NOMO-1 treated with DMSO at 0.1 percent for 48 hours (cell line): ENCODE results near the gene C17orf100.

Source experiments
- DNase-seq: peaks from one replicate; lab custom pipeline; 2025; ENCODE audit not compliant: unreplicated experiment; lab: John Stamatoyannopoulos, UW

The C17orf100 gene

DNA sequence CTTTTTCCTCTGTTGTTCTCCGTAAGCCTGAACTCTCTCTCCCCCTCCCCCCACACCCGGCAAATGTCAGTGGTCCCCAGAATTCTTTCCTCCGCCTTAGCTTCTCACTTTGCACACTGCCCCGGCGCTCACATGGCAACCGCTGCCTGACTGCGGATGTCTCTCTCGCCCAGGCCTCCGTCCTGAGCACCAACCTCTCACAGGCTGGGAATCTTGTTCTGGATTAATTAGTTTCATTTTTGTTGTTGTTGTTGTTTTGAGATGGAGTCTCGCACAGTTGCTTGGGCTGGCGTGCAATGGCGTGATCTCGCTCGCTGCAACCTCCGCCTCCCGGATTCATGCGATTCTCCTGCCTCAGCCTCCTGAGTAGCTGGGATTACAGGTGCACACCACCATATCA lies 16.7 kb downstream of the C17orf100 start:
- DNase-seq: no peak

DNA sequence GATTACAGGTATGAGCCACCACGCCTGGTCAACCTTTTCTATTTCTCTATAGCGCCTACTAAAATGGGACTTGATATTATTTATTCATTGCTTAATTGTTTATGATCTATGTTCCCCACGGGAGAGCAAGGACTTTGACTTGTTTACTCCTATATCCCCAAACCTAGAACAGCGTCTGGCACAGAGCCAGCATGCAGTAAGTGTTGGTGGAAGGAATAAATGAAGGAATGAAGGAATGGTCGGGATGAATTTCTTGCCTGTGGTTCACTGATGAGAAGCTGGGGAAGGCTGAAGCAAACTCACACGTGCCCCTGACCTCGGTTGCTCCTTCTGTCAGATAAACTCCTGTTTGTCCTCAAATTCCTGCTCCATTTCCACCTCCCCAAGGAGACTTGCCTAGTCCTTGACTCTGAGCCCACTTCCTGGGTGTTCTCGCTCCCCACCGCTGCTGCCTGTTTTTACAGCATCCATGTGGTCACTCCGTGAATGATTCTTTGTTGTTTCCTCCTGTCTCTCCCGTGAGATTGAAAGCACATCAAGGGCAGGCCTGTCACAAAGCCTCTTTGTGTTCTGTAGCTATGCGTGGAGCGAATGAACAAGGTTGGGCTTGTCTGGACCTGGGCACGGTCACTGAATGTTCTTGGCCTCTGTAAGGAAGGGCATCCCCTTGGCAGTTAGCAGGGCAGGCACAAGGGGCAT lies 17.3 kb downstream of the C17orf100 start:
- no peak for DNase-seq

DNA sequence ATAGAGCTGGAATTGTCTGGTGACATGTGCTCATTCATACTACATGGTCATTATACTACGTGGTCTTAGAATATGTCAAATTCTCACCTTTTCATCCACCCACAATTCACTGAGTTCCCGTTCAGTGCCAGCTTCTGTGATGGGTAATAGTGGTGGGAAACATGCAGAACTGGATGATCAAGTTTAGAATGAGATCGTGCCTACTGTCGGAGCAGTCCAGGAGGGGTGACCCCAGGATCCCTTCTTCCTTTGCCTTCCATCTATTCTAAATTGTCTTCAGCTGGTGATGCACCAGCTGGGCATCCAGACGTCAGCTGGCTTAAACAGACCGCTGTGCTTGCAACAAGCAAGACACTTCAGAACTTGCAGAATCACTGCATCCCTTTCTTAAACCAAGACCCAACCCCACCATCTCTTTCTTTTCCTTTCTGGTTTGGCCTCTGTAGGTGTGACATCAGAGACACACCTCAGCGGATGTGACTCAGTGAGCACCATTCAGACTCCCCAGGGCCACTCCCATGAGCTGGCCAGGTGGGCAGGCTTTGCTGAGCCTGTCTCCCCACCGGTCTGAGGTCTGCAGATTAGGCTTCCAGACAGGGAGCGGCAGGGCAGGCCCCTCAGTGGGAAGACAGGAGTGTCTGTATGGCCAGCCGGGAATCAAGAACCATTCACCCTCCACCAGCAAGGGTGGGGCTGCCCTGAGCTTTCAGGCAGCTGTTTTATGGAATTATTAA lies 18.1 kb downstream of the C17orf100 start:
- DNase-seq: no peak

DNA sequence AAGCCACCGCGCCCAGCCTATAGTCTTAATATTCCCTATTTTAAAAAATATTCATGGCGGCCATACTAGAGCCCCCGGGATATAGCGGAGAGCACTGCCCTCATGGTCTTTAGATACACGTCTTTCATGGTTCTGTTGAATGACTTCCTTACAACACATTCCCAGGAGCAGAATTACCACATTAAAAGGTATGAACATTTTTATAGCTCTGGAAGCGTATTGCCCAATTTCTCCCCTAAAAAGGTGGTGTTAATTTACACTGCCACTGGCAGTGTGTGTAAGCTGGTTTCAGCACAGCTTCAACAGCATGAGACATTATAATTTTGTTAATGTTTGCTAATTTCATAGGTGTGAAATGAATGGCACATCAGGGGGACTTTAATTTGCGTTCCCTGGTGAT lies 19.0 kb downstream of the C17orf100 start:
- DNase-seq: no peak

DNA sequence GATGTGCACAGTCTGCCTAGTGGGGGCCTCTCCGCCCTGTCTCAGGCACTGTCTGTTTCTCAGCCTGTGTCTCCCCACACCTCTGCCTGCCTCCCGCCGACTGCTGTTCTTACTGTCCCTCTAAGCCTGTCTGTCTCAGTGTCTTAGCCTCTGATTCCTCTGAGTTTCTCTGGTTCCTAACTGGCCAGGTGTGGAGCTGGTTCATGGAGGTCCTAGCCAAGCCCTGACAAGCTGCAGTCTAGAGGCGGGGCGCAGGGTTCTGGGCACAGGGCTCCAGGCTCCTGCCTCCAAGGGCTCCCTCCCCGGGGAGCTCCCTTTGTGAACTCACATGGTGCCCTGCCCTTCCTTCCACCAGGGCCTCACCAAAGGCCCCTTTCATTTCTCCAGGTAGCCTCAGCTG lies 19.4 kb downstream of the C17orf100 start:
- no peak for DNase-seq

DNA sequence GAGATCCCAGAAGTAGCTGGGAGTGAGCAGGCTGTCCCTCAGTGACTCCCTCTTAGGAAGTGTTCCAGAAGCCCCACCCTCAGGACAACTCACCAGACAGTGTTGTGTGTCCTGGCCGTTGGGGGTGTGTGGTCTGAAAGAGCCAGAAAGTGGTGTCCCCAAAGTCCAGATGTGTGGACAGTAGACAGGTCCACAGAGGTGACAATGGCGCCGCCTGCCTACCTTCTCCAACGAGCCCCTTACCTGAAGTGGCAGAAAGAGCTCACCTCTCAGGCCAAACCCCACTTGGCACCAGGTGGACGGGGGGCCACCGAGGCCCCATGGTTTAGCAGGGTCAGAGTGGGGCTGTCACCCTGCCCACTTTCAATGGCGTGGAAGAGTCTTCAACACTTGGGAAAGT lies 19.9 kb downstream of the C17orf100 start:
- DNase-seq: no peak

DNA sequence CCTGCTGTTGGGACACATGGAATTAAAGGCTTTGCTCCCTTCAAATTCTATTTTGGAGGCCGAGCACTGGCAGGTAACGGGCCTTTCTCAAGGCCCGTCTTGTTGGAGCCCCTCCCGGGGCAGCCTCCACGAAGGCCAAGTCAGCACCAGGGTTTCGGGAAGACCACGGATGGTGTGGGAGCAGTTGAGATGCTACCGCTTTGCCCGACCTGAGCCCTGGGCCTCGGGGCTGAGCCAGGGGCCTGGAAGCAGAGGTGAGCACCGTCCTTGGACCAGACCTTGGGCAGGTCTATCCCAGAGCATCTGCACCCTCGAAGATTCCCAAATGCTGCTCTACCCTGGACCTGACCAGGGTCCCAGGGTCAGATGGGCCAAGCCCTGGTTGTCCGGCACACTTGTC lies 23.0 kb downstream of the C17orf100 start:
- no peak for DNase-seq

DNA sequence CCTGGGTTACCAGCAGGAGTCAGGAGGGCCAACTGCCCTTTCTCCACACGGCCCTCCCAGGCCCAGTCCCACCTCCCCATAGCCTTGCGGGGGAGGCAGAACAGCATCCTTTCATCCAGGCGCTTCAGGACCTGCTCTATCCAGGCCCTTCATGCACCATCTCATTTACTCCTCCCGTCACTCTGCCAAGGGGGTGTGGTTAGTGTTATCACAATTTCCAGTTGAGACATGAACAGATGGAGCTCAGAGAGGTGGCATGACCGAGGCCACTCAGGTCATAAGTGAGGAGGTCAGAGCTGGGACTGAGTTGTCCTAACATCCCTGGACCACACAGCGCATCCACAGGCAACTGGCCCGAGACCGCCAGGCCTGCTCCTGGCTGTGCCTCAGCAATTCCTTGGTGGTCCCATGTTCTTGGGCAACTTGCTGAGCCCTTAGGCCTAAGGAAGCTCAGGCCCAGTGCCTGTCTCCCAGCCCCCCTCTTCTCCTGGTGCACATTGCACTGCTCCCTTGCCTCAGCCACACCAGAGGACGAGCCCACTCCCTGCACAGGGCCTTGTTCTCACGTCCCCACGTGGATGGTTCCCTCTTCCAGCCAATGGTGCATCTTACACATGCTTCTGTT lies 23.8 kb downstream of the C17orf100 start:
- no peak for DNase-seq

DNA sequence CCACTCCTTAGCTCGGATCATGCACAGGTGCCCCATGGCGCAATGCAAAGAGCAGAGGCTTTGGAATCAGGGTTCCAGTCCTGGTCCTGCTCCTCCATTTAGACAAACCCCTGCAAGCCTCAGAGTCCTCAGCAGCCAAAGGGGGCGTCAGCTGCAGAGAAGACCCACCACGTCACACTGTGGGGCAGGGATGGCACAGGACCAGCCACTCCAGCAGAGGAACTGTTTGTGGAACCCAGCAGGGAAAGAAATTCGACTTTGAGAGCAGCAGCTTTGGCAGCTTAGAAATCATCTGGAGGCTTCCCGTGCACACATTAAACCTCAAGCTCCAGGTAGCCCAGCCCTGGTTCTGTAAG lies 25.2 kb downstream of the C17orf100 start:
- DNase-seq: no peak

DNA sequence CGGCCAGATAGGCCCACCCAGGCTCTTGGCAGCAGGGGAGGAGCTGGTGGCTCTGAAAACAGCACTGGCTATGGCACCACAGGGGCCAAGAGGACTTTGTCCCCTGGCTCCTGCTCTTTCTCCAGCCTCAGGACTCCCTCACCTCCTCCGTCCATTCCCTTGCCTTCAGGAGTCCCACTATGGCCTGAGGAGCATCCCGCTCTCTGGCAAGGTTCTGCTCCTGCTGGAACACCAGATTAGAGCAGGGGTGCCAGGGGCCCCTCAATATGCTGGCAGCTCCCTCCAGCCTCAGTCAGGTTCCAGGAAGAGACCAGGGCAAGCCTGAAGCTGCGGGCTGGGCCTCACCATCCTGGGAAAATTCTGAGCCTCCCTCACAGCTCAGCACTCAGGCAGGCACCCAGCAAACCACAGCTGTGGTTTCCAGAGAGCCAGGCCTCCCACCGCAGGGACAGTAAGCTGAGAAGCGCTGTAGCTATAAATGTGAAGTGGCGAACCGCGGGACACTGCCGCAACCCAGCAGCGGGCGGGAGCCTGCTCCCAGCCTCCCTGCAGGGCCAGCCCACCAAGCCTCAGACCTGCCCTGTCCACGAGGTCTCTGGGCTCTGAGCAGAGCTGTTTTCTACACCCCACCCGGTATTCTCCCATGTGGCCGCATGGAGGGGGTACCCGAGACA lies 25.7 kb downstream of the C17orf100 start:
- peak; percentile 28 for DNase-seq

DNA sequence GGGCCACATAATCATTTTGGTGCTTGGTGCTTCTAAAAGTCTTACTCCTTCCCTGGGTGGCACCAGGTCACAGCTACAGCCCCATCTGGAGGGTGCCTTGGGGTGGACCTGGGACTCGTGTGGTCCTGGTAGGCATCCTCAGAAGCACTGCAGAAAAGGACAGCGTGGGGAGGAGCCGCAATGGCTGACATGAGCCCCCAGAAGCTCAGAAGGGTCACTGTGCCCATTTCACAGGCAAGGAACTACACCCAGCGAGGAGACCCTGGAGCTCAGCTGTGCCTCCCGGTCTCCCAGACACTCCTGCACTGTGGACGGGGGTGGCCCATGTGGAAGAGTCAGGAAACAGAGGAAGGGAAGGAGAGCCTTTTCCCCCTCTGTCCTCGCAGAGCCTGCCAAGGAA lies 26.4 kb downstream of the C17orf100 start:
- DNase-seq: no peak

DNA sequence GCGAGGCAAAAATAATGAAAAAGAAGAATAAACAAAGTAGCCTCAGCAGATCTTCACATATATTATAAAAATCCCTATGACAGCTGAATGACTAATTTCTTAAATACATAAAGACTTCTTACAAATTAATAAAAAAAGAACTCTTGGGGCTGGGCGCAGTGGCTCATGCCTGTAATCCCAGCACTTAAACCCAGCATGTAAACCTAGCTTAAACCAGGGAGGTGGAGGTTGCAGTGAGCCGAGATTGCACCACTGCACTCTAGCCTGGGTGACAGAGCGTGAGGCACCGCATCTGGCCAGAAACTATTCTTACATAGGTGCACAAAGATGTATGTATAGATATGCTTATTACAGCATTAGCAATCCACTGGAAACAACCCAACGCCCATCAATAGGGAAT lies 27.7 kb downstream of the C17orf100 start:
- no peak for DNase-seq

DNA sequence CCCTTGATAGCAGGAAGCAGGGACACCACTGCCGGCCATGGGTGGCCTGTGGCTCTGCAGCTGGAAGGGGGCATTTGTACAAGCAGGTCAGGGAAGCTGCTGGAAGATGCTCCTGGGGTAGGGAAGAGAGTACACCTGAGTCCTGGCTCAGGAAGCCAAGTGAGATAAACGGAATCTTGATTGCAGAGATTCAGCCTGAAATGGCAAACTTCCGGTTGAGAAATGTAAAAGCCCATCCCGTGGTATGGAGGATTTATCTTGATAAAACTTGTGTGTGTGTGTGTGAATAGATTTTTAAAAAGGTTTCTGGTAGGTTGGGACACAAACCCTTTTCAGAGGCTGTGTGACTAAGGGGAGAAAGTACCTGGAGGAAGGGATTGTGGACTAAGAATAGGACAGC lies 29.6 kb downstream of the C17orf100 start:
- DNase-seq: no peak

DNA sequence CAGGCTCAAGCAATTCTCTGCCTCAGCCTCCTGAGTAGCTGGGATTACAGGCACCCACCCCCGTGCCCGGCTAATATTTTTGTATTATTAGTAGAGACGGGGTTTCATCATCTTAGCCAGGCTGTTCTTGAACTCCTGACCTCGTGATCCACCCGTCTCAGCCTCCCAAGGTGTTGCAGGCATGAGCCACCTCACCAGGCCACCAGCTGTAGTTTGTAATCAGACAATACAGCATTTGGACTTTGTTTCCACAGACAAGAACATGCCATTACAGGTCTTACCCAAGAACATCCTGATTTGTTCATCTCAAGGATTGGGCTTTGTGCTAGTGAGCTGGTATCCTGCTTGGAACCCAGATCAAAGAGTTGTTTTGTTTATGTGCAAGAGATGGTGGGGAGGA lies 30.1 kb downstream of the C17orf100 start:
- DNase-seq: no peak

DNA sequence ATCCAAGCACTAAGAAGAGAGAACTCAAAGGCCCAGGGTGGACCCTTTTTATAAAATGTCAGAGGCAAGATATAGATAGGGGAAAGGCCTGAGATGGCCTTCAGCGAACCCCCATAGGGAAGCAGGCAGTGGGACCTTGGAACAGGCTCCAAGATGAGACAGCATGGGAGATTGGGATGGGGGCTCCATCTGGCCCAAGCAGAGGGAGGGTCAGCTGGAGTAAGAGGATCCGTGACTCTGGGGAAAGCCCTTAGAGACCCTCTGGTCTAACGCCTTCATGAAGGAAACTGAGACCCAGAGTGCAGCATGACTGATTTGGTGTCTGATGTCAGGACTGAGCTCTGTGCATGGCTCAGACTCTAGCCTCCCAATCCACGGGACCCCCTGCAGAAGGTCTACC lies 30.8 kb downstream of the C17orf100 start:
- DNase-seq: no peak

DNA sequence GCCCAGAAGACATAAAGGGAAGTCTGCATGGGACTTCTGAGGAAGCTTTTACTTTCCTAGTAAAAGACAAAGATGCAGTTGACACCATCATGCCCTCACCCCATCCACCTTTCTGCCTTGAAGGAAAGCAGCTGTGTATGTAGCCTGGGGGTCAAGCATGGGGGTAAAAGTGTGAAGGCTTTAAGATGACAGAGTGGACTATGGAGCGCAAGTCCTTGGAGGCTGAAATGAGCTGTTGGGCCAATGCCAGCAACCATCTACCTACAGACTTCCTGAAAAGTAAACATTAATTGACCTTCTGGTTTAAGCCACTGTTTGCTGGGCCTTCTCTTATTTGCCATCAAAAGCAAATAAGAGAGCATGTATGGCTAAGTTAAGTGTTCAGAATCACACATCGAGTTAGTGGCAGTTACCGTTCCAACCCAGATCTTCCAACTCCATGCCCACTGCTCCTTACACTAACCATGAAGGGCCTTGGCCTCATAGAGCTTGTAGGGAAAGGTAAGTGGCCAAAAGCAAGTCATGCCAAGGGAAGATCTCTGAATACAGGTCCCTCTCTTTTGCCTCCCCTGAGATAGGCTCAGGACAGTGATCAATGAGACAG lies 31.6 kb downstream of the C17orf100 start:
- no peak for DNase-seq

DNA sequence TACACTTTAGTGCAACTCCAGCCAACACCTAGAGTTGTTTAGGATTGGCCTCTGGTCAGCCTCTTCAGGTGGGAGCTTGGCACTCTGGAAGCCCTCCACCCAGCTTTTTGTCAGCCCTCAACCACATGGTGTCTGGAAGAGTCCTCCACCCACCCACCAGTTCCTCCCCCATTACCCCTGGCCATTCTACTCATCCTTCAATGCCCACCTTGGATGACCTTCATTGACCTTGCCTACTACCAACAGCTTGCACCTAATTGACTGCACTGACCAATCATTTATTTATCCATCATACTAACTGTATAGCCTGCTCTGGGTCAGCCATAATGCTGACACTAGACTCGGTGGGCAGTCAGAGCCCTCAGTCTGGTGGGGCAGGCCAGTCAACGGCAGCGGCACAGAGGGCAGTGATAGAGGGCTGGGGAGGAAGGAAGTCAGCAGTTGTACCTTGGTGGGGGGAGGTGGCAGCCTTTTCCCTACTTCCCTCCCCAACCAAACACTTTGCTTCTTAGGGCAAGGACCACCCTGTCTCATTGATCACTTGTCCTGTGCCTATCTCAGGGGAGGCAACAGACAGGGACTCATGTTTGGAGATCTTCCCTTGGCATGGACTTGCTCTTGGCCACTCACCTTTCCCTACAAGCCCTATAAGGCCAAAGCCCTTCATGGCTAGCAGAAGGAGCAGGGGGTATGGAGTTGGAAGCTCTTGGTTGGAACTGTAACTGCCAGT lies 32.3 kb downstream of the C17orf100 start:
- no peak for DNase-seq

DNA sequence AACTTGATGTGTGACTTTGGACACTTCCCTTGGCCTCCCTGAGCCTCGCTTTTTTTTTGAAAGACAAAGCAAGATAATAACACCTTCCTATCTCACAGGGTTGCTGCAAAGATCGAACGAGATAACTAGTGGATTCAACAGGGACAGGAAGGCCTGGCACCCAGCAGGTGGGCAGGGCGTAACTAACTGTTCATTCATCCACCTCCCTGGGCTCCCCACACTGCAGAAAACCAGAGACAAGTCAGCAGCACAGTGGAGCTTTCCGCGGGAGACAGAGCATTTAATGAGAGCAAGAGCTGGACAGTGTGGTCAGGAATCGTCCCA lies 32.9 kb downstream of the C17orf100 start:
- DNase-seq: no peak

DNA sequence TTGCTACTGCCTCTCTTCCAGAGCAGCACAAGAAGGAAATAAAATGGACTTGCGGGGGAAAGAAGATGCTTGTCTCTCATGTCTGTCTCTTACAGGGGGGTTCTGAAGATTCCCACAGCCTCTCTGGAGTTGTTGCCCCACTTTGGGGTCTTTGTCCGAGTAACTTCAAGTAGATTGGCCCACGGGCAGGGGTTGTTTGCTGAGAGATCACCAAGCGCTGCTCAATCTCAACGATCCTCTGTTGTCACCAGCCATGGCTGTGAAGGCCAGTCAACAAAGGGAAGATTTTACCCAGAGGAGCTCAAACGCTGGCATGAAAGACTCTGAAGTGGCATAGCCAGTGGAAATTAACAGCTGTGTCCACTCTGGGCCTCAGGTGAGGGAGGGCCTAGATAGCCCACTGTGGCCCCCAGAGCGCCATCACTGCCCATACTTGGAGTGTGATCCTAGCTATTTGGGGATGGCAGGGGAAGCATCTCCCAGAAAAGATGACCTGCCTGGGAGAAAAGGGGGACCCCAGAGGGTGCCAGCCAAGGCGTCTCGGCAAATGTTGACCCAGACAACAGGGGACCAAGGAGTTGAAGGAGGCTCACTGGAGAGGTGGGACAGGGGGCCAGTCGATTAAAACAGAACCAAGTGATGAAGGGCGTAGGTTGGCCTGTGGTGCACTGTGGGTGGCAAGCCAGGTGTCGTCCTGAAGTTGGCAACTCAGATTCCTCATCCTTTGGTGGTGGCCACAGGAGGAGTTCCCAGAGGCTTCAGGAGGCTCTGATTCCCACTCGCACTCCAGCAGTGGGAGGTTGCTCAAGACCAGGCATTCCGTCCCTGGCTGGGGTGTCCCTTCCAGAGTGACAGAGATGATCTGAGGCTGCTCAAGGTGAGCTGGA lies 33.6 kb downstream of the C17orf100 start:
- no peak for DNase-seq

DNA sequence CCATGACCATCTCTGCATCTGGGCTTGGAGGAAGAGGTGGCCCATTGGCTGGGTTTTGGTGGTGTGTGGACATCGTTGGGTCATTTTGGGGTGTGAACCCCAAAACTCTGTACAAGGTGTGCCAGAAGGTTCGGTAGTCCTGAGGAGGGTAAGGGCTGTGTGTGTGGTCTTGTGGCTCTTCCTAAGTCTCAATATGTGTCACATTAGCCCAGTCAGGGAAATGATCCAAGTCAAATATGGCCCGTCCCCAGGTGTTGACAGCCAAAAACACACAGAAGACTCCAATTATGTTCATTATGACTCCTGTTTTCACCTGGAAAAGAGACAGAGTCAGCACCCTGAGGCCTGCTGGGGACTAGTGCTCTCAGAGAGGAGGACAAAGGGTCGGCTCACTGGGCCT lies 34.5 kb downstream of the C17orf100 start:
- DNase-seq: no peak
